ENCODE measurements around the gene ZG16B.

Gene ZG16B

GRCh38 chr16:2831203-2831602 is 1.1 kb downstream of the ZG16B start:
- H3K27me3 ChIP-seq (ENCODE audit: control insufficient read depth, insufficient read depth, low read length): peaks cover 7% of the 10 kb centered on the region
- H3K4me1 ChIP-seq (ENCODE audit: control insufficient read depth, insufficient read depth, low read length): peaks cover 45% of the 10 kb centered on the region
- H3K4me3 ChIP-seq (ENCODE audit: low read length): no peak overlapping the region
- H3K9me3 ChIP-seq (ENCODE audit: control insufficient read depth, low read length): no peaks in the 10 kb centered on the region
- no peaks in the 10 kb centered on the region for H3K36me3 ChIP-seq (ENCODE audit: control insufficient read depth, insufficient read depth, low read length)
- no peak overlapping the region for H3K9ac ChIP-seq (ENCODE audit: low read length)

- Histone ChIP-seq H3K4me1 (ENCODE audit: control insufficient read depth, insufficient read depth, low read length) (peaks cover 52% of the 10 kb centered on the region), H3K9me3 (ENCODE audit: control insufficient read depth, low read length) (no peaks in the 10 kb centered on the region), H3K9ac (ENCODE audit: low read length) (no peak overlapping the region), H3K36me3 (ENCODE audit: control insufficient read depth, insufficient read depth, low read length) (no peaks in the 10 kb centered on the region), H3K4me3 (ENCODE audit: low read length) (no peak overlapping the region), H3K27me3 (ENCODE audit: control insufficient read depth, insufficient read depth, low read length) (peaks cover 7% of the 10 kb centered on the region)
These were observed 3.7 kb downstream of the ZG16B start for GRCh38 chr16:2833776-2834175.

GRCh38 chr16:2834968-2835367 is 4.9 kb downstream of the ZG16B start:
- no peak overlapping the region for H3K4me3 ChIP-seq (ENCODE audit: low read length)
- H3K9me3 ChIP-seq (ENCODE audit: control insufficient read depth, low read length): no peaks in the 10 kb centered on the region
- no peaks in the 10 kb centered on the region for H3K36me3 ChIP-seq (ENCODE audit: control insufficient read depth, insufficient read depth, low read length)
- H3K27me3 ChIP-seq (ENCODE audit: control insufficient read depth, insufficient read depth, low read length): no peaks in the 10 kb centered on the region
- H3K4me1 ChIP-seq (ENCODE audit: control insufficient read depth, insufficient read depth, low read length): peaks cover 46% of the 10 kb centered on the region
- no peak overlapping the region for H3K9ac ChIP-seq (ENCODE audit: low read length)

GRCh38 chr16:2835638-2836493 is 5.8 kb downstream of the ZG16B start:
- H3K36me3 ChIP-seq (ENCODE audit: control insufficient read depth, insufficient read depth, low read length): no peaks in the 10 kb centered on the region
- H3K9me3 ChIP-seq (ENCODE audit: control insufficient read depth, low read length): no peaks in the 10 kb centered on the region
- peak overlapping the region; percentile 59 for H3K9ac ChIP-seq (ENCODE audit: low read length)
- H3K27me3 ChIP-seq (ENCODE audit: control insufficient read depth, insufficient read depth, low read length): no peaks in the 10 kb centered on the region
- peak overlapping the region; percentile 7 for H3K4me3 ChIP-seq (ENCODE audit: low read length)
- H3K4me1 ChIP-seq (ENCODE audit: control insufficient read depth, insufficient read depth, low read length): peaks cover 37% of the 10 kb centered on the region

- Histone ChIP-seq H3K9ac (ENCODE audit: low read length) (peak overlapping the region; percentile 59), H3K27me3 (ENCODE audit: control insufficient read depth, insufficient read depth, low read length) (no peaks in the 10 kb centered on the region), H3K9me3 (ENCODE audit: control insufficient read depth, low read length) (no peaks in the 10 kb centered on the region), H3K36me3 (ENCODE audit: control insufficient read depth, insufficient read depth, low read length) (no peaks in the 10 kb centered on the region), H3K4me3 (ENCODE audit: low read length) (peak overlapping the region; percentile 7), H3K4me1 (ENCODE audit: control insufficient read depth, insufficient read depth, low read length) (peaks cover 36% of the 10 kb centered on the region)
These were observed 6.8 kb downstream of the ZG16B start for GRCh38 chr16:2836646-2837508.

- no peaks in the 10 kb centered on the region for H3K9me3 ChIP-seq (ENCODE audit: control insufficient read depth, low read length)
- no peaks in the 10 kb centered on the region for H3K36me3 ChIP-seq (ENCODE audit: control insufficient read depth, insufficient read depth, low read length)
- peaks cover 42% of the 10 kb centered on the region for H3K4me1 ChIP-seq (ENCODE audit: control insufficient read depth, insufficient read depth, low read length)
- no peak overlapping the region for H3K9ac ChIP-seq (ENCODE audit: low read length)
- no peaks in the 10 kb centered on the region for H3K27me3 ChIP-seq (ENCODE audit: control insufficient read depth, insufficient read depth, low read length)
- H3K4me3 ChIP-seq (ENCODE audit: low read length): no peak overlapping the region
These were observed 8.8 kb downstream of the ZG16B start for GRCh38 chr16:2838928-2839327.

- H3K9ac ChIP-seq (ENCODE audit: low read length): no peak overlapping the region
- H3K9me3 ChIP-seq (ENCODE audit: control insufficient read depth, low read length): no peaks in the 10 kb centered on the region
- H3K4me1 ChIP-seq (ENCODE audit: control insufficient read depth, insufficient read depth, low read length): peaks cover 42% of the 10 kb centered on the region
- H3K27me3 ChIP-seq (ENCODE audit: control insufficient read depth, insufficient read depth, low read length): no peaks in the 10 kb centered on the region
- H3K36me3 ChIP-seq (ENCODE audit: control insufficient read depth, insufficient read depth, low read length): no peaks in the 10 kb centered on the region
- no peak overlapping the region for H3K4me3 ChIP-seq (ENCODE audit: low read length)
These were observed 9.7 kb downstream of the ZG16B start for GRCh38 chr16:2839650-2840450.

GRCh38 chr16:2840914-2841313 is 10.8 kb downstream of the ZG16B start:
- Histone ChIP-seq H3K9me3 (ENCODE audit: control insufficient read depth, low read length) (no peaks in the 10 kb centered on the region), H3K9ac (ENCODE audit: low read length) (no peak overlapping the region), H3K36me3 (ENCODE audit: control insufficient read depth, insufficient read depth, low read length) (no peaks in the 10 kb centered on the region), H3K4me1 (ENCODE audit: control insufficient read depth, insufficient read depth, low read length) (peaks cover 34% of the 10 kb centered on the region), H3K27me3 (ENCODE audit: control insufficient read depth, insufficient read depth, low read length) (no peaks in the 10 kb centered on the region), H3K4me3 (ENCODE audit: low read length) (no peak overlapping the region)

- Histone ChIP-seq H3K27me3 (ENCODE audit: control insufficient read depth, insufficient read depth, low read length) (no peaks in the 10 kb centered on the region), H3K4me3 (ENCODE audit: low read length) (no peak overlapping the region), H3K9me3 (ENCODE audit: control insufficient read depth, low read length) (no peaks in the 10 kb centered on the region), H3K36me3 (ENCODE audit: control insufficient read depth, insufficient read depth, low read length) (no peaks in the 10 kb centered on the region), H3K9ac (ENCODE audit: low read length) (no peak overlapping the region), H3K4me1 (ENCODE audit: control insufficient read depth, insufficient read depth, low read length) (peaks cover 33% of the 10 kb centered on the region)
These were observed 11.7 kb downstream of the ZG16B start for GRCh38 chr16:2841606-2842339.

- Histone ChIP-seq H3K36me3 (ENCODE audit: control insufficient read depth, insufficient read depth, low read length) (no peaks in the 10 kb centered on the region), H3K9me3 (ENCODE audit: control insufficient read depth, low read length) (no peaks in the 10 kb centered on the region), H3K4me1 (ENCODE audit: control insufficient read depth, insufficient read depth, low read length) (peaks cover 31% of the 10 kb centered on the region), H3K4me3 (ENCODE audit: low read length) (no peak overlapping the region), H3K9ac (ENCODE audit: low read length) (no peak overlapping the region), H3K27me3 (ENCODE audit: control insufficient read depth, insufficient read depth, low read length) (no peaks in the 10 kb centered on the region)
These were observed 12.4 kb downstream of the ZG16B start for GRCh38 chr16:2842340-2843000.

- H3K36me3 ChIP-seq (ENCODE audit: control insufficient read depth, insufficient read depth, low read length): no peaks in the 10 kb centered on the region
- H3K9me3 ChIP-seq (ENCODE audit: control insufficient read depth, low read length): no peaks in the 10 kb centered on the region
- H3K4me3 ChIP-seq (ENCODE audit: low read length): no peak overlapping the region
- H3K27me3 ChIP-seq (ENCODE audit: control insufficient read depth, insufficient read depth, low read length): no peaks in the 10 kb centered on the region
- H3K4me1 ChIP-seq (ENCODE audit: control insufficient read depth, insufficient read depth, low read length): peaks cover 28% of the 10 kb centered on the region
- no peak overlapping the region for H3K9ac ChIP-seq (ENCODE audit: low read length)
These were observed 13.4 kb downstream of the ZG16B start for GRCh38 chr16:2843526-2843925.

All from mucosa of stomach (tissue), 1 donor.